GM12878 (cell line): ENCODE measurements around the gene TIRAP. TPM values are rescaled to one million over a fixed set of nuclear protein-coding genes. Genes with fewer than 3 reads are reported as not detected.

Experiments
- CBX3 ChIP-seq: fragments of 200-600 bp; sonication (generic); IDR thresholded peaks from 2 replicates; pipeline ENCODE4 v1.6.1; 2016; ENCODE audit warnings: low read depth, borderline replicate concordance
- CREM ChIP-seq: IDR thresholded peaks from 2 replicates; pipeline ENCODE4 v1.6.1; 2014; ENCODE audit warnings: antibody characterized with exemption, low read depth
- EED ChIP-seq: sonication (generic); IDR thresholded peaks from 2 replicates; pipeline ENCODE4 v1.6.1; 2016; ENCODE audit warnings: antibody characterized with exemption, low read depth
- JUNB ChIP-seq: IDR thresholded peaks from 2 replicates; pipeline ENCODE4 v1.6.1; 2016; ENCODE audit warnings: antibody characterized with exemption, mild to moderate bottlenecking
- MYC ChIP-seq: IDR thresholded peaks from 2 replicates; pipeline ENCODE4 v1.6.1; 2011; ENCODE audit warnings: mild to moderate bottlenecking, low read length, moderate library complexity, inconsistent platforms; ENCODE audit not compliant: insufficient read depth, insufficient replicate concordance, insufficient read length, severe bottlenecking
- NFIC ChIP-seq: IDR thresholded peaks from 2 replicates; pipeline ENCODE4 v1.6.1; 2012; ENCODE audit warnings: low read depth, mild to moderate bottlenecking, inconsistent platforms, low read length, moderate library complexity
- NR2C2 ChIP-seq: IDR thresholded peaks from 2 replicates; pipeline ENCODE4 v1.6.1; 2011; ENCODE audit warnings: borderline replicate concordance, low read depth; ENCODE audit not compliant: control insufficient read depth, insufficient read length
- POU2F2 ChIP-seq: IDR thresholded peaks from 3 replicates; pipeline ENCODE4 v1.6.1; 2011; ENCODE audit warnings: low read depth, mild to moderate bottlenecking, low read length, borderline replicate concordance
- RFX5 ChIP-seq: IDR thresholded peaks from 2 replicates; pipeline ENCODE4 v1.6.1; 2011; ENCODE audit warnings: low read depth, low read length, improper control_type of control experiment
- SREBF2 ChIP-seq: IDR thresholded peaks from 2 replicates; pipeline ENCODE4 v1.6.1; 2012; ENCODE audit warnings: mild to moderate bottlenecking, low read length
- YBX1 ChIP-seq: fragments of 450-650 bp; IDR thresholded peaks from 2 replicates; pipeline ENCODE4 v1.6.1; 2016; ENCODE audit warnings: antibody characterized with exemption
- ZNF207 ChIP-seq: fragments of 450-650 bp; IDR thresholded peaks from 2 replicates; pipeline ENCODE4 v1.6.1; 2014; ENCODE audit warnings: antibody characterized with exemption, mild to moderate bottlenecking, borderline replicate concordance
- ZNF217 ChIP-seq: fragments of 450-650 bp; IDR thresholded peaks from 2 replicates; pipeline ENCODE4 v1.6.1; 2017; ENCODE audit warnings: antibody characterized with exemption, mild to moderate bottlenecking
- ZNF24 ChIP-seq: fragments of 450-650 bp; IDR thresholded peaks from 2 replicates; pipeline ENCODE4 v1.6.1; 2017; ENCODE audit warnings: antibody characterized with exemption, mild to moderate bottlenecking
- polyA plus RNA-seq, 11 experiments: library from polyadenylated mRNA; depleted of rRNA in 4 of 11; unstranded in 6 of 11; stranded (reverse) in 5 of 11; fragments of >200 nt; fragmentation: Nextera tagmentation in 4 of 11; fragmentation: Illumina TruSeq in 1 of 11; extraction: Ambion mirVana in 4 of 11; extraction: Trizol in 1 of 11; gene quantifications; 1 replicate in 1 of 11; 2 replicates in 10 of 11; pipeline versions ENCODE4 v1.2.1 to v1.2.3, GENCODE V29; 2011 to 2016; ENCODE audit warnings: inconsistent platforms in 2 of 11, missing spikeins in 2 of 11, low read depth in 1 of 11
- total RNA-seq, 4 experiments: library from RNA; depleted of rRNA in 3 of 4; stranded (reverse); fragments of >200 nt in 3 of 4; fragmentation: Illumina TruSeq in 1 of 4; extraction: Trizol in 1 of 4; gene quantifications; 2 replicates each; pipeline versions ENCODE4 v1.2.1 to v1.2.3, GENCODE V29; 2013 to 2021
- TF ChIP-seq, protein P1 (sequence below): fragments of 450-650 bp; IDR thresholded peaks from 2 replicates; pipeline ENCODE4 v1.6.1; 2017; ENCODE audit warnings: low read depth, mild to moderate bottlenecking, moderate library complexity
- TF ChIP-seq, protein P2 (sequence below): fragments of 450-650 bp; IDR thresholded peaks from 2 replicates; pipeline ENCODE4 v1.6.1; 2018; ENCODE audit warnings: borderline replicate concordance, mild to moderate bottlenecking; ENCODE audit not compliant: partially characterized antibody
- TF ChIP-seq, protein P3 (sequence below): fragments of 450-650 bp; formaldehyde crosslinking; IDR thresholded peaks from 2 replicates; pipeline ENCODE4 v1.5.0; 2022; ENCODE audit warnings: mild to moderate bottlenecking, missing genetic modification characterization
- TF ChIP-seq, protein P4 (sequence below): fragments of 450-650 bp; IDR thresholded peaks from 2 replicates; pipeline ENCODE4 v1.6.1; 2017; ENCODE audit warnings: mild to moderate bottlenecking, moderate library complexity

Gene TIRAP
- total and polyA plus RNA-seq, 10 of the 15 experiments (the other 5 are each of a cell fraction or from before 2014, with no cell fraction given), result 0.76 to 9.9 (median 4.7) TPM

DNA sequence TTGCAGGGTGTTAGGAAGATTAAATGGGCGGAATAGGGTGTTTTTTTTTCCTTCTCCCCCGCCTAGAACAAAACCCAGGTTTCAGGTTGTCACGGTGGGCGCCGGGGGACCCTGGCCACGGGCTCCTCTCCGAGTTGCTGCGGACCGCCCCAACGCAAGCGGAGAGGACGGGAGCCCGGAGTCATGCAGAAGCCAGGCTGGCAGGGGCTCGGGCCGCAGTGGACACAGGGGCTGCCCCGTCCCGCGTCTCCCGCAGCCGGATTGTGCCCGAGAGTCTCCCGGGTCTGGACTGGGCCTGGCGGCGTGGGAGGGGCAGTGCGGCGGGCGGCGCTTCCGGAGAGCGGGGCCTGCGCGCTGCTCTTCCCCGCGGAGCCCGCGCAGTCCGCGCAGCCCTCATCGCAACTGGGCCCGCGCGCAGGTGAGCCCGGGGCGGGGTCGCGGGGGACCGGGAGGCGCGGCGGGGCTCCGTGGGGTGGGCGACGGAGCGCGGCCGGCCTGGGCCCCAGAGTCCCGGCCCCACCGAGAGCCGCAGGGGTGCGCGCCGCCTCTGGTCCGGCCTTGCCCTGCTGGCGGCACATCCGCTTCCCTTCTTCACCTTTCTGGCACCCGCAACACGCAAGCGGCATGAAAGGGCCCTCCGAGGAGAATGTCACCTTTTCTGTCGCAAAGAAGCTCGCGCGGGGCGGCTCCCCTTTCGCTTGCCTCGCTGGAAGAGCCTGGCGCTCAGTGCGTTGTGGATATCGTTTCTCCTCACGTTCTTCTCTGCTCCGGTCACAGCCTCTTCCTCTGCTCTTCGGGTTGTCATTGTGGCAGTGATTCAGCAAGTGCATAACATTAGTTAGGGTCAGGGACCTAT, at the start of gene TIRAP (continued):
- TF ChIP-seq, protein P1, sequence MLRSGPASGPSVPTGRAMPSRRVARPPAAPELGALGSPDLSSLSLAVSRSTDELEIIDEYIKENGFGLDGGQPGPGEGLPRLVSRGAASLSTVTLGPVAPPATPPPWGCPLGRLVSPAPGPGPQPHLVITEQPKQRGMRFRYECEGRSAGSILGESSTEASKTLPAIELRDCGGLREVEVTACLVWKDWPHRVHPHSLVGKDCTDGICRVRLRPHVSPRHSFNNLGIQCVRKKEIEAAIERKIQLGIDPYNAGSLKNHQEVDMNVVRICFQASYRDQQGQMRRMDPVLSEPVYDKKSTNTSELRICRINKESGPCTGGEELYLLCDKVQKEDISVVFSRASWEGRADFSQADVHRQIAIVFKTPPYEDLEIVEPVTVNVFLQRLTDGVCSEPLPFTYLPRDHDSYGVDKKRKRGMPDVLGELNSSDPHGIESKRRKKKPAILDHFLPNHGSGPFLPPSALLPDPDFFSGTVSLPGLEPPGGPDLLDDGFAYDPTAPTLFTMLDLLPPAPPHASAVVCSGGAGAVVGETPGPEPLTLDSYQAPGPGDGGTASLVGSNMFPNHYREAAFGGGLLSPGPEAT, result no peak
- TF ChIP-seq, protein P2, sequence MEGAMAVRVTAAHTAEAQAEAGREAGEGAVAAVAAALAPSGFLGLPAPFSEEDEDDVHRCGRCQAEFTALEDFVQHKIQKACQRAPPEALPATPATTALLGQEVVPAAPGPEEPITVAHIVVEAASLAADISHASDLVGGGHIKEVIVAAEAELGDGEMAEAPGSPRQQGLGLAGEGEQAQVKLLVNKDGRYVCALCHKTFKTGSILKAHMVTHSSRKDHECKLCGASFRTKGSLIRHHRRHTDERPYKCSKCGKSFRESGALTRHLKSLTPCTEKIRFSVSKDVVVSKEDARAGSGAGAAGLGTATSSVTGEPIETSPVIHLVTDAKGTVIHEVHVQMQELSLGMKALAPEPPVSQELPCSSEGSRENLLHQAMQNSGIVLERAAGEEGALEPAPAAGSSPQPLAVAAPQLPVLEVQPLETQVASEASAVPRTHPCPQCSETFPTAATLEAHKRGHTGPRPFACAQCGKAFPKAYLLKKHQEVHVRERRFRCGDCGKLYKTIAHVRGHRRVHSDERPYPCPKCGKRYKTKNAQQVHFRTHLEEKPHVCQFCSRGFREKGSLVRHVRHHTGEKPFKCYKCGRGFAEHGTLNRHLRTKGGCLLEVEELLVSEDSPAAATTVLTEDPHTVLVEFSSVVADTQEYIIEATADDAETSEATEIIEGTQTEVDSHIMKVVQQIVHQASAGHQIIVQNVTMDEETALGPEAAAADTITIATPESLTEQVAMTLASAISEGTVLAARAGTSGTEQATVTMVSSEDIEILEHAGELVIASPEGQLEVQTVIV, result no peak
- TF ChIP-seq MYC, result no peak
- no peak for TF ChIP-seq SREBF2
- no peak for TF ChIP-seq JUNB
- 0 out of 2 replicates have a peak, but pooled peaks have one; percentile 61 for TF ChIP-seq ZNF24
- TF ChIP-seq RFX5, result no peak
- TF ChIP-seq, protein P3, sequence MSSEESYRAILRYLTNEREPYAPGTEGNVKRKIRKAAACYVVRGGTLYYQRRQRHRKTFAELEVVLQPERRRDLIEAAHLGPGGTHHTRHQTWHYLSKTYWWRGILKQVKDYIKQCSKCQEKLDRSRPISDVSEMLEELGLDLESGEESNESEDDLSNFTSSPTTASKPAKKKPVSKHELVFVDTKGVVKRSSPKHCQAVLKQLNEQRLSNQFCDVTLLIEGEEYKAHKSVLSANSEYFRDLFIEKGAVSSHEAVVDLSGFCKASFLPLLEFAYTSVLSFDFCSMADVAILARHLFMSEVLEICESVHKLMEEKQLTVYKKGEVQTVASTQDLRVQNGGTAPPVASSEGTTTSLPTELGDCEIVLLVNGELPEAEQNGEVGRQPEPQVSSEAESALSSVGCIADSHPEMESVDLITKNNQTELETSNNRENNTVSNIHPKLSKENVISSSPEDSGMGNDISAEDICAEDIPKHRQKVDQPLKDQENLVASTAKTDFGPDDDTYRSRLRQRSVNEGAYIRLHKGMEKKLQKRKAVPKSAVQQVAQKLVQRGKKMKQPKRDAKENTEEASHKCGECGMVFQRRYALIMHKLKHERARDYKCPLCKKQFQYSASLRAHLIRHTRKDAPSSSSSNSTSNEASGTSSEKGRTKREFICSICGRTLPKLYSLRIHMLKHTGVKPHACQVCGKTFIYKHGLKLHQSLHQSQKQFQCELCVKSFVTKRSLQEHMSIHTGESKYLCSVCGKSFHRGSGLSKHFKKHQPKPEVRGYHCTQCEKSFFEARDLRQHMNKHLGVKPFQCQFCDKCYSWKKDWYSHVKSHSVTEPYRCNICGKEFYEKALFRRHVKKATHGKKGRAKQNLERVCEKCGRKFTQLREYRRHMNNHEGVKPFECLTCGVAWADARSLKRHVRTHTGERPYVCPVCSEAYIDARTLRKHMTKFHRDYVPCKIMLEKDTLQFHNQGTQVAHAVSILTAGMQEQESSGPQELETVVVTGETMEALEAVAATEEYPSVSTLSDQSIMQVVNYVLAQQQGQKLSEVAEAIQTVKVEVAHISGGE (CRISPR knock-in tag), result peak; percentile 47; the same call in 1 of the 2 replicates
- no peak for TF ChIP-seq POU2F2
- peak; percentile 65; the same call in 1 of the 2 replicates for TF ChIP-seq ZNF217
- no peak for TF ChIP-seq CREM
- no peak for TF ChIP-seq NR2C2
- no peak for TF ChIP-seq YBX1
- no peak for TF ChIP-seq EED
- no peak for TF ChIP-seq CBX3
- TF ChIP-seq, protein P4, sequence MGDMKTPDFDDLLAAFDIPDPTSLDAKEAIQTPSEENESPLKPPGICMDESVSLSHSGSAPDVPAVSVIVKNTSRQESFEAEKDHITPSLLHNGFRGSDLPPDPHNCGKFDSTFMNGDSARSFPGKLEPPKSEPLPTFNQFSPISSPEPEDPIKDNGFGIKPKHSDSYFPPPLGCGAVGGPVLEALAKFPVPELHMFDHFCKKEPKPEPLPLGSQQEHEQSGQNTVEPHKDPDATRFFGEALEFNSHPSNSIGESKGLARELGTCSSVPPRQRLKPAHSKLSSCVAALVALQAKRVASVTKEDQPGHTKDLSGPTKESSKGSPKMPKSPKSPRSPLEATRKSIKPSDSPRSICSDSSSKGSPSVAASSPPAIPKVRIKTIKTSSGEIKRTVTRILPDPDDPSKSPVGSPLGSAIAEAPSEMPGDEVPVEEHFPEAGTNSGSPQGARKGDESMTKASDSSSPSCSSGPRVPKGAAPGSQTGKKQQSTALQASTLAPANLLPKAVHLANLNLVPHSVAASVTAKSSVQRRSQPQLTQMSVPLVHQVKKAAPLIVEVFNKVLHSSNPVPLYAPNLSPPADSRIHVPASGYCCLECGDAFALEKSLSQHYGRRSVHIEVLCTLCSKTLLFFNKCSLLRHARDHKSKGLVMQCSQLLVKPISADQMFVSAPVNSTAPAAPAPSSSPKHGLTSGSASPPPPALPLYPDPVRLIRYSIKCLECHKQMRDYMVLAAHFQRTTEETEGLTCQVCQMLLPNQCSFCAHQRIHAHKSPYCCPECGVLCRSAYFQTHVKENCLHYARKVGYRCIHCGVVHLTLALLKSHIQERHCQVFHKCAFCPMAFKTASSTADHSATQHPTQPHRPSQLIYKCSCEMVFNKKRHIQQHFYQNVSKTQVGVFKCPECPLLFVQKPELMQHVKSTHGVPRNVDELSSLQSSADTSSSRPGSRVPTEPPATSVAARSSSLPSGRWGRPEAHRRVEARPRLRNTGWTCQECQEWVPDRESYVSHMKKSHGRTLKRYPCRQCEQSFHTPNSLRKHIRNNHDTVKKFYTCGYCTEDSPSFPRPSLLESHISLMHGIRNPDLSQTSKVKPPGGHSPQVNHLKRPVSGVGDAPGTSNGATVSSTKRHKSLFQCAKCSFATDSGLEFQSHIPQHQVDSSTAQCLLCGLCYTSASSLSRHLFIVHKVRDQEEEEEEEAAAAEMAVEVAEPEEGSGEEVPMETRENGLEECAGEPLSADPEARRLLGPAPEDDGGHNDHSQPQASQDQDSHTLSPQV, result no peak
- no peak for TF ChIP-seq ZNF207
- no peak for TF ChIP-seq NFIC
